GM12801 (cell line): ENCODE data around the gene SRPX.

Source experiments
- TF ChIP-seq, protein P1 (sequence below): IDR thresholded peaks from one replicate; pipeline ENCODE4 v1.5.1; 2011; ENCODE audit warnings: control low read depth; ENCODE audit not compliant: insufficient read length; ENCODE audit errors: extremely low read depth

SRPX gene

GRCh38 chrX:38154340-38154739, 66.3 kb downstream of the SRPX start:
- TF ChIP-seq, protein P1, sequence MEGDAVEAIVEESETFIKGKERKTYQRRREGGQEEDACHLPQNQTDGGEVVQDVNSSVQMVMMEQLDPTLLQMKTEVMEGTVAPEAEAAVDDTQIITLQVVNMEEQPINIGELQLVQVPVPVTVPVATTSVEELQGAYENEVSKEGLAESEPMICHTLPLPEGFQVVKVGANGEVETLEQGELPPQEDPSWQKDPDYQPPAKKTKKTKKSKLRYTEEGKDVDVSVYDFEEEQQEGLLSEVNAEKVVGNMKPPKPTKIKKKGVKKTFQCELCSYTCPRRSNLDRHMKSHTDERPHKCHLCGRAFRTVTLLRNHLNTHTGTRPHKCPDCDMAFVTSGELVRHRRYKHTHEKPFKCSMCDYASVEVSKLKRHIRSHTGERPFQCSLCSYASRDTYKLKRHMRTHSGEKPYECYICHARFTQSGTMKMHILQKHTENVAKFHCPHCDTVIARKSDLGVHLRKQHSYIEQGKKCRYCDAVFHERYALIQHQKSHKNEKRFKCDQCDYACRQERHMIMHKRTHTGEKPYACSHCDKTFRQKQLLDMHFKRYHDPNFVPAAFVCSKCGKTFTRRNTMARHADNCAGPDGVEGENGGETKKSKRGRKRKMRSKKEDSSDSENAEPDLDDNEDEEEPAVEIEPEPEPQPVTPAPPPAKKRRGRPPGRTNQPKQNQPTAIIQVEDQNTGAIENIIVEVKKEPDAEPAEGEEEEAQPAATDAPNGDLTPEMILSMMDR = no peak

GRCh38 chrX:38151441-38151840, 69.2 kb downstream of the SRPX start:
- TF ChIP-seq, protein P1 = no peak

DNA sequence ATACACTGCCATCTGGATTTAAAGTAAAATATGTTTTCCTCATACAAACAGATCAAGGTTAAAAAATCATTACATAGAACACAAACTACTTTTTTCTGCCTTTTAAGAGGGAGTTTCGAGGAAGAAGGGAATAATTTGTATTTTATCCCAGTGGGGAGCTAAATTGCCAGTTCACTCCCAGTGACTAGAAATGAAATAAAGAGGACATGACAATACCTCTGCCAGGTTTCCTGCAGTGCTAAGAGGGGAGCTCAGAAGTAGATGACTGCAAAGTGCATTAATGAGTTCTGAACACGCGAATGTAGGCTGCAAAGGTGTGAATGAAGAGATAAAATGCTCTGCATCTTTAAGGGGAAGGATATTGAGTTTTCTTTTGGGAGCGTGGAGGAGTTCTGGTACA, 69.7 kb downstream of the SRPX start:
- TF ChIP-seq, protein P1 = no peak

DNA sequence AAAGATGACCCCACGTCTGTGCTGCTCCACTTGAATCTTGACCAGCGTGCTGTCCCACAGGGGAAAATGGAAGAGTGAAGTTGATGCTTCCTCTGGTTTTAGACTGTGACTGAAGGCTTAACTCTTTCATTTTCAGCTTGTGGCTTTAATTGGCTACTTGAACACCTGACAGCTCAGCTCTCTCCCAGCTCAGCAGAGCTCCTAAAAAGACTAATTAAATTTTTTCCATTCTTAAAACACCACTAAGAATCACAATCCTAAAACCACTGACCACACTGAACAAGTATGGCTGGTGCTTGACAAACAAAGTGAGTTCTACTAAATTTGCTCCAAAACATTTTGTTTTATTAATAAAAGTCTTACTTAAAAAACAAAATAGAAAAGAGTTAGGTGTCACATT, 71.7 kb downstream of the SRPX start:
- TF ChIP-seq, protein P1 = no peak

DNA sequence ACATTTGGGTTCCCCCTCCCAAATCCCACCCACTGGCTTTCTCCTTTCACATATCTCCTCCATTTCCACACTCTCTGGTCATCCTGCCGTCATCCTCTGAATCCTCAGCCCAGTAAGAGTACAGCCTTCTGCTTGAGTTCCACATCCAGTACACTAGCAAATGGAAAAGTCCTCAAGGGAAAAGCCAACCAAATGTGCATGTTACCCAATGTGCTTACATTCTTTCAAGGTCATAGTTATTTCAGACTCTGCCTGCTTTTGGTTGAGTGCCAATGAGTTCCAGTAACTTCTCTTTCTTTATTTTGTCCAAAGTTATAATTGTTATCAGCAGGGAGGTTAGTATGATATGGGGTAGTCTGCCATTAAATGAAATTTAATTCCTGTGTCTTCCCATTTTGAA, 78.1 kb downstream of the SRPX start:
- TF ChIP-seq, protein P1 = no peak

- TF ChIP-seq, protein P1 = no peak
Measured at GRCh38 chrX:38138900-38139299, 81.8 kb downstream of the SRPX start.

- TF ChIP-seq, protein P1 = no peak
Measured at GRCh38 chrX:38138157-38138891, 82.3 kb downstream of the SRPX start.

- TF ChIP-seq, protein P1 = no peak
Measured at GRCh38 chrX:38129366-38129765, 91.3 kb downstream of the SRPX start.
